ENCODE data around the gene SMARCD3.

DNA sequence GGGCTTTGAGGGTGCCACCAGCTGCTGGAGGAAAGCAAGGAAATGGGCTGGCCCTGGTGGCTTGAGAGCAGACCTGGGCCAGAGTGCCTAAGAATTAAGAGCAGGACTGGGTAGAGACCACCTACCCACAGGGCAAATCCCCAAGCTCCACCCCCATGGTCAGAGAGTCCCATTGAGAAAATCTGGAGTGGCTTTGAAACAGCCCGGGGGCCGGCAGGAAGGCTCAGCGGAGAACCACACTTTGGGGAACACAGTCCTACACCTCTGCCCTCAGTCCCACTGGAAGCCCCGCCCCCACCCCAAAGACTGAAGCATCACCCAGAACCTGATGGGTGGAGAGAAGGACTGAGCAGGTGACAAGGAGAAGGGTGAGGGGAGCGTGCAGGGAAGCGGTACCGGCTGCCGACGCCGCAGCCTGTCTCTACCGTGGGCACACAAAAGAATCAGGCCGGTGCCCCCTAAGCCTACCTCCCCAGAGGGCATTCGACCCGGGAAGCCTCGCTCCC lies 3.6 kb downstream of the SMARCD3 start:
- TF ChIP-seq, protein P1, sequence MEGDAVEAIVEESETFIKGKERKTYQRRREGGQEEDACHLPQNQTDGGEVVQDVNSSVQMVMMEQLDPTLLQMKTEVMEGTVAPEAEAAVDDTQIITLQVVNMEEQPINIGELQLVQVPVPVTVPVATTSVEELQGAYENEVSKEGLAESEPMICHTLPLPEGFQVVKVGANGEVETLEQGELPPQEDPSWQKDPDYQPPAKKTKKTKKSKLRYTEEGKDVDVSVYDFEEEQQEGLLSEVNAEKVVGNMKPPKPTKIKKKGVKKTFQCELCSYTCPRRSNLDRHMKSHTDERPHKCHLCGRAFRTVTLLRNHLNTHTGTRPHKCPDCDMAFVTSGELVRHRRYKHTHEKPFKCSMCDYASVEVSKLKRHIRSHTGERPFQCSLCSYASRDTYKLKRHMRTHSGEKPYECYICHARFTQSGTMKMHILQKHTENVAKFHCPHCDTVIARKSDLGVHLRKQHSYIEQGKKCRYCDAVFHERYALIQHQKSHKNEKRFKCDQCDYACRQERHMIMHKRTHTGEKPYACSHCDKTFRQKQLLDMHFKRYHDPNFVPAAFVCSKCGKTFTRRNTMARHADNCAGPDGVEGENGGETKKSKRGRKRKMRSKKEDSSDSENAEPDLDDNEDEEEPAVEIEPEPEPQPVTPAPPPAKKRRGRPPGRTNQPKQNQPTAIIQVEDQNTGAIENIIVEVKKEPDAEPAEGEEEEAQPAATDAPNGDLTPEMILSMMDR (IDR thresholded peaks at IDR 0.05), result no peak
- no peak for TF ChIP-seq POLR2A (IDR thresholded peaks at IDR 0.05)

All from uterus (tissue), 2 donors.